ENCODE results near the gene GID4. TPM values are rescaled to one million over a fixed set of nuclear protein-coding genes. Genes with fewer than 3 reads are reported as not detected.

The GID4 gene
- total RNA-seq, 4 donors from 2014 or later, result 40.1 to 46.4 (median 41.4) TPM

GRCh38 chr17:18093616-18094408 is 54.6 kb downstream of the GID4 start:
- peak; percentile 75 to 77 for DNase-seq

GRCh38 chr17:18094409-18094807 is 55.2 kb downstream of the GID4 start:
- Histone ChIP-seq H3K4me3 (no peak overlapping the region), H3K4me1 (peaks cover 0 to 6% of the 10 kb centered on the region in 2 donors), H3K27me3 (no peaks in the 10 kb centered on the region), H3K9me3 (no peaks in the 10 kb centered on the region), H3K36me3 (peaks cover 0 to 52% of the 10 kb centered on the region in 2 donors), H3K27ac (peak overlapping the region in 3 of 4 donors; percentile 28 to 73 (median 39))
- ATAC-seq (peak in 1 of 2 donors; percentile 5), DNase-seq (no peak)
- TF ChIP-seq, protein P1, sequence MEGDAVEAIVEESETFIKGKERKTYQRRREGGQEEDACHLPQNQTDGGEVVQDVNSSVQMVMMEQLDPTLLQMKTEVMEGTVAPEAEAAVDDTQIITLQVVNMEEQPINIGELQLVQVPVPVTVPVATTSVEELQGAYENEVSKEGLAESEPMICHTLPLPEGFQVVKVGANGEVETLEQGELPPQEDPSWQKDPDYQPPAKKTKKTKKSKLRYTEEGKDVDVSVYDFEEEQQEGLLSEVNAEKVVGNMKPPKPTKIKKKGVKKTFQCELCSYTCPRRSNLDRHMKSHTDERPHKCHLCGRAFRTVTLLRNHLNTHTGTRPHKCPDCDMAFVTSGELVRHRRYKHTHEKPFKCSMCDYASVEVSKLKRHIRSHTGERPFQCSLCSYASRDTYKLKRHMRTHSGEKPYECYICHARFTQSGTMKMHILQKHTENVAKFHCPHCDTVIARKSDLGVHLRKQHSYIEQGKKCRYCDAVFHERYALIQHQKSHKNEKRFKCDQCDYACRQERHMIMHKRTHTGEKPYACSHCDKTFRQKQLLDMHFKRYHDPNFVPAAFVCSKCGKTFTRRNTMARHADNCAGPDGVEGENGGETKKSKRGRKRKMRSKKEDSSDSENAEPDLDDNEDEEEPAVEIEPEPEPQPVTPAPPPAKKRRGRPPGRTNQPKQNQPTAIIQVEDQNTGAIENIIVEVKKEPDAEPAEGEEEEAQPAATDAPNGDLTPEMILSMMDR (IDR thresholded peaks at IDR 0.05 in 4 of 5, conservative IDR thresholded peaks at IDR 0.05 in 1 of 5), result no peak
- TF ChIP-seq POLR2A (IDR thresholded peaks at IDR 0.05), result no peak
- intact Hi-C loops (cut with DNase I; ENCODE audit: low total_unique reads), result no loop called here
- in situ Hi-C loops (cut with MboI; ENCODE audit: low sequenced_read_pairs in 4 of 4), result no loop called here

More at GRCh38 chr17:18093616-18094408, 54.6 kb downstream of the GID4 start:
- in situ Hi-C loops (cut with MboI; ENCODE audit: low sequenced_read_pairs in 4 of 4), result no loop called here
- TF ChIP-seq, protein P1 (IDR thresholded peaks at IDR 0.05 in 4 of 5, conservative IDR thresholded peaks at IDR 0.05 in 1 of 5), result peak in 2 of 5 experiments; percentile 16 to 28
- no peak for TF ChIP-seq POLR2A (IDR thresholded peaks at IDR 0.05)
- Histone ChIP-seq H3K4me3 (no peak overlapping the region), H3K27ac (peak overlapping the region in 3 of 4 donors; percentile 28 to 73 (median 39)), H3K36me3 (peaks cover 0 to 46% of the 10 kb centered on the region in 2 donors), H3K27me3 (no peaks in the 10 kb centered on the region), H3K4me1 (peaks cover 3 to 8% of the 10 kb centered on the region in 2 donors), H3K9me3 (no peaks in the 10 kb centered on the region)
- ATAC-seq, result peak; percentile 90 to 96
- intact Hi-C loops (cut with DNase I; ENCODE audit: low total_unique reads), result no loop called here

DNA sequence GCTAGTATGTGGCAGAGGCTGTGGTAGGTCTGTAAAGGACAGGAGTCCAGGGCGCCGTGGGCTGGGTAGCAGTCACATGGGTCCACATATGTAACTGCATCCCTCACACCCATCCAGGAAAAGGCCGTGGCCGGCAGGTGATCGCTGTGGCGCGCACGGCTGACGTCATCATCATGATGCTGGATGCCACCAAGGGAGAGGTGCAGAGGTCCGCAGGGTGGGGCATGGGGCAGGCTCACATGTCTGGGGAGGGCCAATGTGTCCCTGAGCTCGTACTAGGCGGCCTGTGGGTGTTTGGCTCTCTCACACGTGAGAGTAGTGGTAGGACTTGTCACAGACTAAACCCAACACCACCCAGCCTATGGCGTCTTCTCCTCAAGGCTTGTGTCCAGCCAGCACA is 60.3 kb downstream of the GID4 start:
- in situ Hi-C loops (cut with MboI; ENCODE audit: low sequenced_read_pairs in 4 of 4), result no loop called here
- Histone ChIP-seq H3K27me3 (no peaks in the 10 kb centered on the region), H3K4me3 (no peak overlapping the region), H3K27ac (no peak overlapping the region), H3K4me1 (no peaks in the 10 kb centered on the region), H3K36me3 (peaks cover 0 to 90% of the 10 kb centered on the region in 2 donors), H3K9me3 (no peaks in the 10 kb centered on the region)
- no peak for ATAC-seq
- intact Hi-C loops (cut with DNase I; ENCODE audit: low total_unique reads), result no loop called here
- TF ChIP-seq POLR2A (IDR thresholded peaks at IDR 0.05), result no peak
- TF ChIP-seq, protein P1 (IDR thresholded peaks at IDR 0.05 in 4 of 5, conservative IDR thresholded peaks at IDR 0.05 in 1 of 5), result no peak
- DNase-seq, result no peak

- DNase-seq, result no peak
Observed at GRCh38 chr17:18100616-18101015, 61.4 kb downstream of the GID4 start.

More at GRCh38 chr17:18100616-18101015, 61.4 kb downstream of the GID4 start:
- Histone ChIP-seq H3K27ac (no peak overlapping the region), H3K27me3 (no peaks in the 10 kb centered on the region), H3K4me1 (no peaks in the 10 kb centered on the region), H3K4me3 (no peak overlapping the region), H3K36me3 (peaks cover 0 to 92% of the 10 kb centered on the region in 2 donors), H3K9me3 (no peaks in the 10 kb centered on the region)
- ATAC-seq, result no peak
- no peak for TF ChIP-seq POLR2A (IDR thresholded peaks at IDR 0.05)
- TF ChIP-seq, protein P1 (IDR thresholded peaks at IDR 0.05 in 4 of 5, conservative IDR thresholded peaks at IDR 0.05 in 1 of 5), result no peak
- in situ Hi-C loops (cut with MboI; ENCODE audit: low sequenced_read_pairs in 4 of 4) (no loop called here), intact Hi-C loops (cut with DNase I; ENCODE audit: low total_unique reads) (no loop called here)
